HCT116 (cell line): ENCODE measurements around the gene C1QA. TPM values are rescaled to one million over a fixed set of nuclear protein-coding genes. Genes with fewer than 3 reads are reported as not detected.

Experiments used
- ATAC-seq: fragments of 200-7000 bp; cut with Tn5 transposase; 2 replicates; pipeline ENCODE4 v1.9.1; 2020; ENCODE audit warnings: mild to moderate bottlenecking, moderate library complexity
- BruUV-seq: library from RNA; stranded (reverse); fragments of 400-500 nt; replicated peaks from 2 replicates; lab custom pipeline; 2021; lab: Mats Ljungman, UMichigan
- CTCF ChIA-PET: fragments of 300-600 bp; sonication (Branson Sonifier 250); formaldehyde crosslinking; loops from one replicate; lab custom pipeline; 2021; ENCODE audit warnings: antibody characterized with exemption; lab: Charles Lee
- POLR2A ChIA-PET: fragments of 300-600, 350-600 bp; sonication (Branson Sonifier 250); formaldehyde crosslinking; loops from one replicate; lab custom pipeline; 2021; ENCODE audit warnings: antibody characterized with exemption; lab: Charles Lee
- RAD21 ChIA-PET, 2 experiments: fragments of 300-600 bp; sonication (Branson Sonifier 250); formaldehyde crosslinking; loops; one replicate each; lab custom pipeline; 2023; ENCODE audit warnings: low total read pairs in 2 of 2; ENCODE audit not compliant: uncharacterized antibody in 2 of 2, unreplicated experiment in 2 of 2, low non-redundant PET in 1 of 2; lab: Charles Lee
- DNase-seq: peaks from one replicate; pipeline ENCODE4 v3.0.0-alpha.2; 2010; ENCODE audit warnings: low read depth, low spot score
- H2AFZ ChIP-seq: fragments of 200-600 bp; shearing (Covaris generic), sonication (generic); 2 replicates; pipeline ENCODE4 v1.6.1; 2017; ENCODE audit warnings: low read depth, mixed run types, mixed read lengths, antibody characterized with exemption, low read length; ENCODE audit not compliant: poor library complexity, severe bottlenecking
- H3K27ac ChIP-seq: 2 replicates; pipeline ENCODE4 v1.5.1; 2012; ENCODE audit warnings: low read depth, low read length
- H3K27me3 ChIP-seq: fragments of 200-600 bp; sonication (generic); 2 replicates; pipeline ENCODE4 v1.6.1; 2016; ENCODE audit warnings: mixed run types, low read length, mixed read lengths; ENCODE audit not compliant: insufficient read depth
- H3K36me3 ChIP-seq, 2 experiments: fragments of 200-500 bp in 1 of 2; fragments of 200-600 bp in 1 of 2; sonication (Bioruptor generic) in 1 of 2; sonication (generic) in 1 of 2; 2 replicates each; pipeline versions ENCODE4 v1.5.1 to v1.6.1; 2014 to 2016; ENCODE audit warnings: low read length in 2 of 2, inconsistent platforms in 1 of 2, mixed read lengths in 1 of 2, mixed run types in 1 of 2; ENCODE audit not compliant: insufficient read depth in 2 of 2, control insufficient read depth in 1 of 2
- H3K4me1 ChIP-seq, 2 experiments: fragments of 200-600 bp in 1 of 2; sonication (generic) in 1 of 2; 2 replicates each; pipeline versions ENCODE4 v1.5.1 to v1.6.1; 2012 to 2017; ENCODE audit warnings: low read length in 2 of 2, inconsistent platforms in 1 of 2, mild to moderate bottlenecking in 1 of 2, mixed read lengths in 1 of 2, mixed run types in 1 of 2, moderate library complexity in 1 of 2; ENCODE audit not compliant: insufficient read depth in 2 of 2, control insufficient read depth in 1 of 2
- H3K4me2 ChIP-seq: fragments of 200-600 bp; sonication (generic); 2 replicates; pipeline ENCODE4 v1.6.1; 2017; ENCODE audit warnings: mixed run types, low read length, mixed read lengths
- H3K4me3 ChIP-seq, 2 experiments: fragments of 200-600 bp in 1 of 2; sonication (generic) in 1 of 2; replicated peaks in 1 of 2; 2 replicates each; pipeline ENCODE4 v1.5.1; 2011 to 2016; ENCODE audit warnings: low read length in 2 of 2, control low read depth in 1 of 2, low read depth in 1 of 2, mild to moderate bottlenecking in 1 of 2, mixed read lengths in 1 of 2, mixed run types in 1 of 2
- H3K79me2 ChIP-seq: fragments of 200-600 bp; sonication (generic); 2 replicates; pipeline ENCODE4 v1.6.1; 2017; ENCODE audit warnings: mild to moderate bottlenecking, mixed run types, low read length, moderate library complexity, mixed read lengths; ENCODE audit not compliant: insufficient read depth
- H3K9ac ChIP-seq: fragments of 200-600 bp; sonication (generic); 2 replicates; pipeline ENCODE4 v1.6.1; 2016; ENCODE audit warnings: low read length, mixed read lengths
- H3K9me2 ChIP-seq: fragments of 200-600 bp; sonication (generic), shearing (Covaris generic); 2 replicates; pipeline ENCODE4 v1.6.1; 2017; ENCODE audit warnings: mixed run types, mild to moderate bottlenecking, moderate library complexity; ENCODE audit not compliant: insufficient read depth
- H3K9me3 ChIP-seq, 2 experiments: fragments of 200-500 bp in 1 of 2; fragments of 200-600 bp in 1 of 2; sonication (Bioruptor generic) in 1 of 2; sonication (generic) in 1 of 2; 2 replicates each; pipeline ENCODE4 v1.6.1; 2014 to 2017; ENCODE audit warnings: low read length in 2 of 2, mixed read lengths in 2 of 2, inconsistent platforms in 1 of 2, low read depth in 1 of 2, mild to moderate bottlenecking in 1 of 2, mixed run types in 1 of 2, moderate library complexity in 1 of 2; ENCODE audit not compliant: control insufficient read depth in 1 of 2, insufficient read depth in 1 of 2
- H4K20me1 ChIP-seq: fragments of 200-600 bp; sonication (generic), shearing (Covaris generic); 2 replicates; pipeline ENCODE4 v1.6.1; 2017; ENCODE audit warnings: mixed run types, mild to moderate bottlenecking, moderate library complexity; ENCODE audit not compliant: insufficient read depth
- ATF3 ChIP-seq: IDR thresholded peaks from 2 replicates; pipeline ENCODE4 v1.6.1; 2012
- CBX3 ChIP-seq: IDR thresholded peaks from 2 replicates; pipeline ENCODE4 v1.6.1; 2012; ENCODE audit warnings: low read depth
- CEBPB ChIP-seq: IDR thresholded peaks from 2 replicates; pipeline ENCODE4 v1.6.1; 2012; ENCODE audit warnings: low read depth
- CTCF ChIP-seq, 3 experiments: fragments of 200-600 bp in 1 of 3; sonication (generic) in 1 of 3; IDR thresholded peaks in 2 of 3; conservative IDR thresholded peaks in 1 of 3; 2 replicates each; pipeline ENCODE4 v1.5.1; 2012 to 2017; ENCODE audit warnings: low read depth in 2 of 3, low read length in 2 of 3, antibody characterized with exemption in 1 of 3, borderline replicate concordance in 1 of 3, control low read depth in 1 of 3, mild to moderate bottlenecking in 1 of 3, mixed read lengths in 1 of 3, mixed run types in 1 of 3, moderate library complexity in 1 of 3; ENCODE audit not compliant: insufficient read depth in 1 of 3
- EGR1 ChIP-seq: IDR thresholded peaks from 2 replicates; pipeline ENCODE4 v1.6.1; 2012; ENCODE audit warnings: low read depth
- ELF1 ChIP-seq: IDR thresholded peaks from 2 replicates; pipeline ENCODE4 v1.6.1; 2012; ENCODE audit warnings: low read depth, borderline replicate concordance
- EZH2 ChIP-seq: fragments of 200-600 bp; sonication (generic); IDR thresholded peaks from 2 replicates; pipeline ENCODE4 v1.6.1; 2017; ENCODE audit warnings: antibody characterized with exemption, mixed run types
- EZH2phosphoT487 ChIP-seq: fragments of 200-600 bp; IDR thresholded peaks from 2 replicates; pipeline ENCODE4 v1.6.1; 2018; ENCODE audit warnings: antibody characterized with exemption, borderline replicate concordance
- FOSL1 ChIP-seq: IDR thresholded peaks from 2 replicates; pipeline ENCODE4 v1.6.1; 2012; ENCODE audit warnings: low read depth
- JUND ChIP-seq: IDR thresholded peaks from 2 replicates; pipeline ENCODE4 v1.6.1; 2012
- MAX ChIP-seq: IDR thresholded peaks from 2 replicates; pipeline ENCODE4 v1.6.1; 2012
- POLR2A ChIP-seq: IDR thresholded peaks from 2 replicates; pipeline ENCODE4 v1.7.0; 2011; ENCODE audit warnings: borderline replicate concordance; ENCODE audit not compliant: insufficient read depth, insufficient read length; ENCODE audit errors: extremely low read depth
- POLR2AphosphoS5 ChIP-seq: IDR thresholded peaks from 2 replicates; pipeline ENCODE4 v1.6.1; 2011; ENCODE audit warnings: mild to moderate bottlenecking, low read depth, low read length, moderate library complexity
- SIN3A ChIP-seq: IDR thresholded peaks from 2 replicates; pipeline ENCODE4 v1.6.1; 2012; ENCODE audit warnings: low read depth
- SRF ChIP-seq: IDR thresholded peaks from 2 replicates; pipeline ENCODE4 v1.6.1; 2012; ENCODE audit warnings: low read depth
- TCF7L2 ChIP-seq: IDR thresholded peaks from 2 replicates; pipeline ENCODE4 v1.7.0; 2011; ENCODE audit warnings: borderline replicate concordance, inconsistent platforms; ENCODE audit not compliant: insufficient read depth, insufficient read length; ENCODE audit errors: extremely low read depth
- ZBTB33 ChIP-seq: IDR thresholded peaks from 2 replicates; pipeline ENCODE4 v1.6.1; 2011; ENCODE audit warnings: mild to moderate bottlenecking, low read length, moderate library complexity; ENCODE audit not compliant: insufficient replicate concordance; ENCODE audit errors: extremely low read depth
- ZFX ChIP-seq: fragments of 450-650 bp; IDR thresholded peaks from 2 replicates; pipeline ENCODE4 v1.6.1; 2017
- ZNF274 ChIP-seq: fragments of 200-500 bp; sonication (Bioruptor generic); IDR thresholded peaks from 2 replicates; pipeline ENCODE4 v1.6.1; 2014; ENCODE audit warnings: mild to moderate bottlenecking, low read depth, low read length, inconsistent platforms
- intact Hi-C: fragments of 100-400 bp; cut with micrococcal nuclease; formaldehyde crosslinking; loops from 2 replicates; pipeline ENCODE4 v1.10.0; 2022
- total RNA-seq: library from RNA; stranded (reverse); gene quantifications from one replicate; pipeline ENCODE4 v1.2.1, GENCODE V29; 2021; ENCODE audit not compliant: unreplicated experiment
- TF ChIP-seq, protein P1 (sequence below): IDR thresholded peaks from 2 replicates; pipeline ENCODE4 v1.6.1; 2012; ENCODE audit warnings: low read depth

The C1QA gene
- total RNA-seq, 1 experiment from 2014 or later = 0.91 TPM

GRCh38 chr1:22687191-22687590, 50.8 kb downstream of the C1QA start:
- RAD21 ChIA-PET = no interaction called here

More at GRCh38 chr1:22687191-22687590, 50.8 kb downstream of the C1QA start:
- ChIA-PET POLR2A (no interaction called here), CTCF (interaction anchor here (1.0 kb wide), 1 partner anchor 13 kb away, joined by 3 read pairs; no protein-coding TSS in a partner anchor)
- H3K9ac ChIP-seq = no peak overlapping the region
- DNase-seq (no peak), ATAC-seq (no peak)
- H3K9me3 ChIP-seq = no peaks in the 10 kb centered on the region
- no peak overlapping the region for H2AFZ ChIP-seq
- no peak overlapping the region for H3K27ac ChIP-seq
- no peaks in the 10 kb centered on the region for H3K9me2 ChIP-seq
- no peak overlapping the region for H3K4me3 ChIP-seq
- peaks cover 7 to 15% of the 10 kb centered on the region in 2 experiments; a peak in 3 of 4 replicates for H3K4me1 ChIP-seq
- BruUV-seq = no TSS peak
- intact Hi-C loops = no loop called here
- no peaks in the 10 kb centered on the region for H4K20me1 ChIP-seq
- no peak overlapping the region for H3K4me2 ChIP-seq
- no peaks in the 10 kb centered on the region for H3K36me3 ChIP-seq
- TF ChIP-seq TCF7L2 = no peak
- TF ChIP-seq POLR2AphosphoS5 = no peak
- no peak for TF ChIP-seq MAX
- TF ChIP-seq CBX3 = no peak
- TF ChIP-seq POLR2A = no peak
- TF ChIP-seq, protein P1, sequence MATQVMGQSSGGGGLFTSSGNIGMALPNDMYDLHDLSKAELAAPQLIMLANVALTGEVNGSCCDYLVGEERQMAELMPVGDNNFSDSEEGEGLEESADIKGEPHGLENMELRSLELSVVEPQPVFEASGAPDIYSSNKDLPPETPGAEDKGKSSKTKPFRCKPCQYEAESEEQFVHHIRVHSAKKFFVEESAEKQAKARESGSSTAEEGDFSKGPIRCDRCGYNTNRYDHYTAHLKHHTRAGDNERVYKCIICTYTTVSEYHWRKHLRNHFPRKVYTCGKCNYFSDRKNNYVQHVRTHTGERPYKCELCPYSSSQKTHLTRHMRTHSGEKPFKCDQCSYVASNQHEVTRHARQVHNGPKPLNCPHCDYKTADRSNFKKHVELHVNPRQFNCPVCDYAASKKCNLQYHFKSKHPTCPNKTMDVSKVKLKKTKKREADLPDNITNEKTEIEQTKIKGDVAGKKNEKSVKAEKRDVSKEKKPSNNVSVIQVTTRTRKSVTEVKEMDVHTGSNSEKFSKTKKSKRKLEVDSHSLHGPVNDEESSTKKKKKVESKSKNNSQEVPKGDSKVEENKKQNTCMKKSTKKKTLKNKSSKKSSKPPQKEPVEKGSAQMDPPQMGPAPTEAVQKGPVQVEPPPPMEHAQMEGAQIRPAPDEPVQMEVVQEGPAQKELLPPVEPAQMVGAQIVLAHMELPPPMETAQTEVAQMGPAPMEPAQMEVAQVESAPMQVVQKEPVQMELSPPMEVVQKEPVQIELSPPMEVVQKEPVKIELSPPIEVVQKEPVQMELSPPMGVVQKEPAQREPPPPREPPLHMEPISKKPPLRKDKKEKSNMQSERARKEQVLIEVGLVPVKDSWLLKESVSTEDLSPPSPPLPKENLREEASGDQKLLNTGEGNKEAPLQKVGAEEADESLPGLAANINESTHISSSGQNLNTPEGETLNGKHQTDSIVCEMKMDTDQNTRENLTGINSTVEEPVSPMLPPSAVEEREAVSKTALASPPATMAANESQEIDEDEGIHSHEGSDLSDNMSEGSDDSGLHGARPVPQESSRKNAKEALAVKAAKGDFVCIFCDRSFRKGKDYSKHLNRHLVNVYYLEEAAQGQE = no peak
- TF ChIP-seq FOSL1 = no peak
- no peak for TF ChIP-seq SRF
- no peak for TF ChIP-seq JUND
- no peak for TF ChIP-seq CTCF (IDR thresholded peaks at IDR 0.05 in 2 of 3, conservative IDR thresholded peaks at IDR 0.05 in 1 of 3; ENCODE audit: borderline replicate concordance in 1 of 3, insufficient read depth in 1 of 3, low read depth in 2 of 3, low read length in 2 of 3)
- TF ChIP-seq ZNF274 = no peak
- TF ChIP-seq EZH2 = no peak
- TF ChIP-seq ZFX = no peak
- no peak for TF ChIP-seq ELF1
- TF ChIP-seq ZBTB33 = no peak
- no peak for TF ChIP-seq ATF3
- no peak for TF ChIP-seq EGR1
- TF ChIP-seq EZH2phosphoT487 = no peak
- TF ChIP-seq SIN3A = no peak
- TF ChIP-seq CEBPB = no peak
- H3K79me2 ChIP-seq = no peaks in the 10 kb centered on the region
- no peaks in the 10 kb centered on the region for H3K27me3 ChIP-seq
